Upper lobe of right lung (tissue), 1 donor: ENCODE measurements around the gene TGDS. TPM values are rescaled to one million over a fixed set of nuclear protein-coding genes. Genes with fewer than 3 reads are reported as not detected.

Experiments used
- ATAC-seq: fragments of 200-7000 bp; cut with Tn5 transposase; one replicate; pipeline ENCODE4 v1.9.1; 2020; ENCODE audit warnings: mild to moderate bottlenecking, moderate library complexity
- DNase-seq: peaks from one replicate; pipeline ENCODE4 v3.0.0-alpha.2; 2020
- H3K27ac ChIP-seq: fragments of 200-600 bp; one replicate; pipeline ENCODE4 v1.8.0; 2022
- H3K27me3 ChIP-seq: fragments of 200-600 bp; one replicate; pipeline ENCODE4 v1.8.0; 2022; ENCODE audit warnings: mild to moderate bottlenecking
- H3K36me3 ChIP-seq: fragments of 200-600 bp; one replicate; pipeline ENCODE4 v1.8.0; 2022
- H3K4me1 ChIP-seq: fragments of 200-600 bp; one replicate; pipeline ENCODE4 v1.8.0; 2022
- H3K4me3 ChIP-seq: fragments of 200-600 bp; one replicate; pipeline ENCODE4 v1.8.0; 2022; ENCODE audit warnings: mild to moderate bottlenecking
- H3K9me3 ChIP-seq: fragments of 200-600 bp; one replicate; pipeline ENCODE4 v1.8.0; 2022
- intact Hi-C: fragments of 100-400 bp; cut with DNase I; formaldehyde crosslinking; loops from one replicate; pipeline ENCODE4 v1.11.0; 2022
- total RNA-seq: library from RNA; stranded (reverse); fragmentation: NEBNext Ultra II Directional; extraction: Animal tissue kit (Norgen Biotek cat#: 25700); gene quantifications from one replicate; pipeline ENCODE4 v1.2.1, GENCODE V29; 2021
- TF ChIP-seq, protein P1 (sequence below): fragments of 200-600 bp; IDR thresholded peaks from one replicate; pipeline ENCODE4 v1.8.0; 2022; ENCODE audit warnings: antibody characterized with exemption
- donor health status: DM: no; HTN: yes; CAD: no; lungs with severe emphysema.

Gene TGDS
- total RNA-seq, 1 donor from 2014 or later = 9.4 TPM

GRCh38 chr13:94617389-94618000, 21.5 kb upstream of the TGDS start:
- H3K4me1 ChIP-seq = no peaks in the 10 kb centered on the region
- no peak for DNase-seq
- TF ChIP-seq, protein P1, sequence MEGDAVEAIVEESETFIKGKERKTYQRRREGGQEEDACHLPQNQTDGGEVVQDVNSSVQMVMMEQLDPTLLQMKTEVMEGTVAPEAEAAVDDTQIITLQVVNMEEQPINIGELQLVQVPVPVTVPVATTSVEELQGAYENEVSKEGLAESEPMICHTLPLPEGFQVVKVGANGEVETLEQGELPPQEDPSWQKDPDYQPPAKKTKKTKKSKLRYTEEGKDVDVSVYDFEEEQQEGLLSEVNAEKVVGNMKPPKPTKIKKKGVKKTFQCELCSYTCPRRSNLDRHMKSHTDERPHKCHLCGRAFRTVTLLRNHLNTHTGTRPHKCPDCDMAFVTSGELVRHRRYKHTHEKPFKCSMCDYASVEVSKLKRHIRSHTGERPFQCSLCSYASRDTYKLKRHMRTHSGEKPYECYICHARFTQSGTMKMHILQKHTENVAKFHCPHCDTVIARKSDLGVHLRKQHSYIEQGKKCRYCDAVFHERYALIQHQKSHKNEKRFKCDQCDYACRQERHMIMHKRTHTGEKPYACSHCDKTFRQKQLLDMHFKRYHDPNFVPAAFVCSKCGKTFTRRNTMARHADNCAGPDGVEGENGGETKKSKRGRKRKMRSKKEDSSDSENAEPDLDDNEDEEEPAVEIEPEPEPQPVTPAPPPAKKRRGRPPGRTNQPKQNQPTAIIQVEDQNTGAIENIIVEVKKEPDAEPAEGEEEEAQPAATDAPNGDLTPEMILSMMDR = peak; percentile 68
- no peak overlapping the region for H3K4me3 ChIP-seq
- no peaks in the 10 kb centered on the region for H3K27me3 ChIP-seq
- peak; percentile 50 for ATAC-seq
- H3K36me3 ChIP-seq = peaks cover 50% of the 10 kb centered on the region
- no peaks in the 10 kb centered on the region for H3K9me3 ChIP-seq
- no peak overlapping the region for H3K27ac ChIP-seq
- intact Hi-C loops = loop anchor here (5.0 kb wide), 1 partner anchor 185 kb away; no protein-coding TSS in a partner anchor

DNA sequence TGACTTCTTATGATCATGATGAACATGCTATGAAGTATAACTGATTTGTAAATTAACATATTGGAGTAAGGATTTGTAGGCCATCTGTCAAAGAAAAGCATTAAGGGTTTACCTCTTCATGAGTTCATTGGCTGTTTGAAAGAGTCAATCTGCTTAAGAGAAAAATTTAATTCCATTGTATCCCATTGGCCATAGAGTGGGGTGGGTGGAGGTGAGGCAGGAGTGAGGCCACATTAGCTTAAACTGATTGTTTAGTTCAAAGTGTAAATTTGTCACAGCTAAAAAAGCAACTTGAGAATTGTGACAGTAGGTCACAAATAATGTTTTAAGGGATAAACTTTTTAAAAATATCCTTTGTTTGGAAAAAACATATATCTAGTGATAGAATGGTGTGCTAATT, 17.1 kb upstream of the TGDS start:
- DNase-seq = no peak
- TF ChIP-seq, protein P1 = no peak
- intact Hi-C loops = no loop called here
- no peak overlapping the region for H3K27ac ChIP-seq
- no peak overlapping the region for H3K4me3 ChIP-seq
- H3K27me3 ChIP-seq = no peaks in the 10 kb centered on the region
- H3K36me3 ChIP-seq = peaks cover 55% of the 10 kb centered on the region
- H3K9me3 ChIP-seq = no peaks in the 10 kb centered on the region
- no peak for ATAC-seq
- no peaks in the 10 kb centered on the region for H3K4me1 ChIP-seq

- H3K4me3 ChIP-seq = no peak overlapping the region
These were observed 16.1 kb upstream of the TGDS start for GRCh38 chr13:94612050-94612449.

GRCh38 chr13:94610475-94610874, 14.5 kb upstream of the TGDS start:
- H3K27me3 ChIP-seq = no peaks in the 10 kb centered on the region
- DNase-seq (no peak), ATAC-seq (no peak)
- TF ChIP-seq, protein P1 = no peak
- H3K27ac ChIP-seq = no peak overlapping the region
- peaks cover 80% of the 10 kb centered on the region for H3K36me3 ChIP-seq
- no peak overlapping the region for H3K4me3 ChIP-seq
- no peaks in the 10 kb centered on the region for H3K4me1 ChIP-seq
- intact Hi-C loops = no loop called here
- no peaks in the 10 kb centered on the region for H3K9me3 ChIP-seq

More at GRCh38 chr13:94612050-94612449, 16.1 kb upstream of the TGDS start:
- Histone ChIP-seq H3K4me1 (no peaks in the 10 kb centered on the region), H3K9me3 (no peaks in the 10 kb centered on the region), H3K27ac (no peak overlapping the region), H3K36me3 (peaks cover 65% of the 10 kb centered on the region), H3K27me3 (no peaks in the 10 kb centered on the region)
- DNase-seq (no peak), ATAC-seq (no peak)
- TF ChIP-seq, protein P1 = no peak
- intact Hi-C loops = no loop called here

GRCh38 chr13:94609196-94609595, 13.2 kb upstream of the TGDS start:
- Histone ChIP-seq H3K27ac (no peak overlapping the region), H3K36me3 (peaks cover 69% of the 10 kb centered on the region), H3K27me3 (no peaks in the 10 kb centered on the region), H3K4me1 (no peaks in the 10 kb centered on the region), H3K4me3 (no peak overlapping the region), H3K9me3 (no peaks in the 10 kb centered on the region)
- TF ChIP-seq, protein P1 = no peak
- intact Hi-C loops = no loop called here
- ATAC-seq (no peak), DNase-seq (no peak)

GRCh38 chr13:94608586-94608985, 12.6 kb upstream of the TGDS start:
- Histone ChIP-seq H3K27me3 (no peaks in the 10 kb centered on the region), H3K4me3 (no peak overlapping the region), H3K4me1 (peaks cover 1% of the 10 kb centered on the region), H3K9me3 (no peaks in the 10 kb centered on the region), H3K27ac (no peak overlapping the region), H3K36me3 (peaks cover 64% of the 10 kb centered on the region)
- ATAC-seq = no peak
- DNase-seq = no peak
- TF ChIP-seq, protein P1 = no peak
- intact Hi-C loops = no loop called here
